Bronchial epithelial cell (primary cell): ENCODE data around the gene VANGL2. TPM values are rescaled to one million over a fixed set of nuclear protein-coding genes. Genes with fewer than 3 reads are reported as not detected.

Experiments
- DNase-seq: peaks from one replicate; pipeline ENCODE4 v3.0.0-alpha.2; 2010; ENCODE audit warnings: low read depth
- FAIRE-seq: peaks from 2 replicates; lab custom pipeline; 2011; peaks lifted over from hg19 to GRCh38; lab: Jason Lieb, UNC
- H3K27me3 ChIP-seq: 2 replicates; pipeline ENCODE4 v1.5.1; 2011; ENCODE audit warnings: low read length; ENCODE audit not compliant: control insufficient read depth, insufficient read depth
- H3K36me3 ChIP-seq: 2 replicates; pipeline ENCODE4 v1.5.1; 2011; ENCODE audit warnings: low read length; ENCODE audit not compliant: control insufficient read depth, insufficient read depth
- H3K4me3 ChIP-seq: 2 replicates; pipeline ENCODE4 v1.5.1; 2011; ENCODE audit warnings: mild to moderate bottlenecking, low read depth, low read length, control low read depth
- CTCF ChIP-seq: IDR thresholded peaks from 2 replicates; pipeline ENCODE4 v1.5.1; 2011; ENCODE audit warnings: mild to moderate bottlenecking, moderate library complexity, low read length, control low read depth, inconsistent platforms; ENCODE audit not compliant: insufficient read depth, severe bottlenecking
- total RNA-seq: library from RNA; depleted of rRNA; stranded (reverse); fragments of >200 nt; gene quantifications from 2 replicates; pipeline ENCODE4 v1.2.1, GENCODE V29; 2014

VANGL2 gene
- 1.6 and 2.3 TPM in 2 replicates for total RNA-seq

- no peak for TF ChIP-seq CTCF
- Histone ChIP-seq H3K27me3 (no peaks in the 10 kb centered on the region), H3K36me3 (no peaks in the 10 kb centered on the region), H3K4me3 (peak within 1 kb of the TSS; percentile 57)
- DNase-seq (no peak), FAIRE-seq (no peak)
Measured at GRCh38 chr1:160400223-160400645, at the start of gene VANGL2. Gene VANGL2 (plus strand): TSS chr1:160400564. CDS start chr1:160415838, 15,274 bp downstream.

GRCh38 chr1:160351629-160352028 is 48.7 kb upstream of the VANGL2 start:
- Histone ChIP-seq H3K4me3 (no peak overlapping the region), H3K36me3 (peaks cover 42% of the 10 kb centered on the region), H3K27me3 (no peaks in the 10 kb centered on the region)
- FAIRE-seq = no peak
- DNase-seq = no peak
- no peak for TF ChIP-seq CTCF

GRCh38 chr1:160352555-160352954 is 47.8 kb upstream of the VANGL2 start:
- no peak overlapping the region for H3K4me3 ChIP-seq
- peak; percentile 55 for FAIRE-seq
- DNase-seq = no peak
- peaks cover 41% of the 10 kb centered on the region for H3K36me3 ChIP-seq
- no peak for TF ChIP-seq CTCF
- no peaks in the 10 kb centered on the region for H3K27me3 ChIP-seq

- TF ChIP-seq CTCF = no peak
- H3K27me3 ChIP-seq = no peaks in the 10 kb centered on the region
- DNase-seq (peak; percentile 25), FAIRE-seq (no peak)
- H3K36me3 ChIP-seq = peaks cover 42% of the 10 kb centered on the region
- no peak overlapping the region for H3K4me3 ChIP-seq
Measured at GRCh38 chr1:160353223-160353622, 47.1 kb upstream of the VANGL2 start.

- H3K36me3 ChIP-seq = peaks cover 40% of the 10 kb centered on the region
- FAIRE-seq (no peak), DNase-seq (peak; percentile 30)
Measured at GRCh38 chr1:160354388-160354985, 45.9 kb upstream of the VANGL2 start.

More at GRCh38 chr1:160354388-160354985, 45.9 kb upstream of the VANGL2 start:
- H3K27me3 ChIP-seq = no peaks in the 10 kb centered on the region
- H3K4me3 ChIP-seq = no peak overlapping the region
- TF ChIP-seq CTCF = peak; percentile 54
